Measurements from ENCODE around the gene ARHGAP42.

ARHGAP42 gene

DNA sequence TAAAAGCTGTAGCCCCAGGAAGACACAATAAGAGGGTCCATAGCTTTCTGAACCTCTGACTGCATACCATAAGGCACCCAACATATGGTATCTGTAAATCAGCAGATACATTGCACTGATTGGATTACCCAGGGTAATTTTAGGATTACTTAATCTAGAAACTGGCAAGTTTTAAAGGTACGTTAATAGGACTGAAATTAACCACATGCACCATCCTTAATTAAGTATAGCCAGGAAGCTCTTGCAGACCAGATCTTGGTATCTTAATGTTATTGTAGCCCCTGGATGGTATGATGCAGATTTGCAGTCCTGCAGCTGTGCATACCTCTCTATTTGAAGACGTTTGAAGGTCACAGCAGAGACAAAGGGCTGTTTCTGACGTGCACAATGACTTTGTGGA is 72.8 kb downstream of the ARHGAP42 start:
- no peak for DNase-seq (ENCODE audit: low read depth in 2 of 2)

DNA sequence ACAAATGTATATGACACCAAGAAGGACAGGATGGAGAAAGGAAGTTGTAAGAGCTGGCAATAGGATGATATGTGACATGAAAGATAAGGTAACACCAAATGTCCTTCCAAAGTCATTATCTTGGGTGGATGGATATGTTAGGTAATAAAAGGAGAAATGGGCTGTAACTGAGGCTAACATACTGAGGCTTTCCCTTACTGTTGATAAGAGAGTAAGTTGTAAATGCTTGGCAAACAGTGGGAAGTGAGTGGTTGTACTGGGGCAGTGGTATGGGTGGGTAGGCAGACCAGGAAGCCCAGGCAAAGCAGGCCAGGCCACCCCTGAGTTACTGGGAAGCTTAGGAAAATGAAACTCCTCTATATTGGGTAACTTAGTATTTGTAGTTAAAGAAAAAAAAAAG is 73.7 kb downstream of the ARHGAP42 start:
- no peak for DNase-seq (ENCODE audit: low read depth in 2 of 2)

DNA sequence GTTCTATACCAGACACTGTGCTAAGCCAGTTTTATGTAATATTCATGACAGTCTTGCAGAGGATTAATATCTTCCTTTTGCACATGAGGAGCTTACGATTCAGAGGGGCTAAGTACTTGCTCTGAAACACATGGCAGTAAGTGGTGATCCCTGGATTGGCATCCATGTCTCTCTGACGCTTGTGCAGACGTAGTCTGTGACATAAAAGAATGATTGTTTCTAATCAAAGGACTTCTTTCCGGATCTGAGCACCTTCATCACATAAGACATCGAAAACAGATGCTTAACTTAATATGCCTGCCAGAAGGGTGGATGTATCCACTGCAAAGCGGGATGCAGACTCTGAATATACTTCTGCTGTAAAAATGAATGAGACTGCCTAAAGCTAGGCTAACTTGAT is 74.8 kb downstream of the ARHGAP42 start:
- no peak for DNase-seq (ENCODE audit: low read depth in 2 of 2)

DNA sequence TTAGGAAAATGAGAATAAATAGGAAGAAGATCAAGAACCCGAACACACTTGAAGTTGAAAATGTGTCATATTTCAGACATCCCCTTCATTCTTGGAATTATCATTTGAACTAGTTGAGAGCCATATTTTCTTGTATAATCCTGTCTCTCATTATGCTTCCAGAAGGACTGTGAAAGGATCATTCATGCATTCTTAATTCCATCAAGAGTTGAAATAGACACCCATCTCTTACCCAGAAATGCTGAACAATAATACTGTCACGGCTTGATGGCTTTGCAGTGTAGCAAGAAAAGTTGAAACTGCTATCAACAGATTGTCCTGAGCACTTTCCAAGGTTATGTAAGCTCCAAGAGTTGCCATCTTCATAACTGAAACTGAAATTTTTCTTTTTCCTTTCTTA is 79.7 kb downstream of the ARHGAP42 start:
- no peak for DNase-seq (ENCODE audit: low read depth in 2 of 2)

DNA sequence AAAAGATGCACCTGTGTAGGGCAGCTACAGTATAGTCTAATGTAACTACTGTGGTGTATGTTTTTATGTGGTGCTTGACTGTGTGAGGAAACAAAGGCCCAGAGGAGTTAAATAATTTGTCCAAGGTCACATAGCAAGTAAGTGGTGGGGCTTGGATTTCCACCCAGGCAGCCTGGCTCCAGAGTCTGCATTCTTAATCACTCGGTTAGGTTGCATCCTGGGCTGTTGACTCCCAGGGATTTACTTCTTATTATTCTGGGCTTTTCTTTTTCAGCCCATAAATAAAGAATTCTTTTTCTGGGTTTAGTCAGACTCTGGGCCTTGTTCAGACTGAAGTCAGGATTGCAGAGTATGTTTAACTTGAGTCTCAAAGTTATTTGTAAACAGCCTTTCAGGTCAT is 82.1 kb downstream of the ARHGAP42 start:
- no peak for DNase-seq (ENCODE audit: low read depth in 2 of 2)

DNA sequence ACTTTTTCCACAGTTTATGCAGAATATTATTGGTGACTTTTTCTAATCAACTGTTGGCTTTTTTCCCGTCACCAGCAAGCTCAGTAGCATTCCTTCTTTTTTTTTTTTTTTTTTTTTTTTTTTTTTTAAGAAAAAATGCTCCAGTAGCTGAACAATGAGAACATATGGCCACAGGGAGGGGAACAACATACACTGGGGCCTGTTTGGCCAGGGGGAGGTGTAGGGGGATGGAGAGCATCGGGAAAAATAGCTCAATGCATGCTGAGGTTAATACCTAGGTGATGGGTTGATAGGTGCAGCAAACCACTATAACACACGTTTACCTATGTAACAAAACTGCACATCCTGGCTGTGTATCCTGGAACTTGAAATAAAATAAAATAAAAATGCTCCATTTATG is 82.5 kb downstream of the ARHGAP42 start:
- no peak for DNase-seq (ENCODE audit: low read depth in 2 of 2)

DNA sequence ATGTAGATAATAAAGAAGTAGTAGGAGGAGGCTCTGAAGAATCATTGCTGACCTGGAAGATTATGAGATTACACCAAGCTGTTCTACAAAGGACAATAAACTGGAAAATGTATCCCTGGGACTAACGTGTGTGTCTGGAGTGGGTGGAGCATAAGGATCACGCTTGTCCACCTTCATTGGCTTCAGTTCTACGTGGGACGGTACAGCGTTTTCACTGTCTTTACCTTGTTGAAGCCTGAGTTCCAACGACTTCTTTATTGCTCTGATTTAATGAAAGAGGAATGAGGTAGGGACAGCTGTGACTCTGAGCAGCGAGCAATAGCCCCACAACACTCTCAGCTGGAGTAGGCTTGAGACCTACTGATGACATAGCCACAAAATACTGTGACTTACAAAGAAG is 87.0 kb downstream of the ARHGAP42 start:
- DNase-seq (ENCODE audit: low read depth in 2 of 2): no peak

DNA sequence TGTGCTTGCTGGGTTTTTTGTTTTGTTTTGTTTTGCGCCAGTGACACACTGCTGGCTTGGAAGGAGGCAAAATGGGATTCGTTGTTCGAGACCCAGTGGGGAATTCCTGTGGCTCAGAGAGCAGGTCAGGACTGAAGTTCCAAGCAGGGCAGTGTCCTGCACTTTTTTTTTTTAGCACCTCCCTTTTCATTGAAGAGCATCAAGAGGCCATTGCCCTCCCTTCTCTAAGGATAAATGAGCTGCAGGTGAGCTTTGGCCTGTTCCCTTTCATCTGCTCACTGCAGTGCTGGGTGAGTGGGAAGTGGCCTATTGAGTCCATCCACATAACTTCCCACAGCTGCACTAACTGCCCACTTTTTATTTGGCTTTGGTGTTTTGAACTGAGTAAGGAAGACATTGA is 87.8 kb downstream of the ARHGAP42 start:
- DNase-seq (ENCODE audit: low read depth in 2 of 2): no peak

DNA sequence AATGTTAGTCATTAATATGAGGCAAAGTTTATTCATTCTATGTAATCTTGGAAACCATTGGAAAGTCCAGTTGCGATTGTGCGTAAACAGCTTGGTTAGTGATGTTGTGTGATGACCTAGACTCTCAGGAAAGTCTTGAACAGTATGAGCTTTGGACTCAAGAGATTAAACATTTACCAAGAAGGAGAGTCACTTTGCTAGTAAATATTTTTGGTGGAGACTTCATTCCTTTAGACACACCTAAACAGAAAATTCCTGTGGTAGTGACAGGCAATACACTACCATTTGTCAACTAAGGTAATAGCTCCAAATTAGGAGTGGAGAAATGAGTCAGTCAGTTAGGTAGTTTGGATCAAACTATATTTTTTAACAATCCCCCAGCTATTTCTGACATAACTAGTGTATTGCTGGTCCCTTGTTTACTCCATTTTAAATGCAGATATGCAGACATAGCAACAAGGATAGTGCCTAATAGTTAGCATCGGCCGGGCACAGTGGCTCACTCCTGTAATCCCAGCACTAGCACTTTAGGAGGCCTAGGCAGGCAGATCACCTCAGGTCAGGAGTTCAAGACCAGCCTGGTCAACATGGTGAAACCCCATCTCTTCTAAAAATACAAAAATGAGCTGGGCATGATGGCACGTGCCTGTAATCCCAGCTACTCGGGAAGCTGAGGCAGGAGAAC is 89.3 kb downstream of the ARHGAP42 start:
- DNase-seq (ENCODE audit: low read depth in 2 of 2): no peak

DNA sequence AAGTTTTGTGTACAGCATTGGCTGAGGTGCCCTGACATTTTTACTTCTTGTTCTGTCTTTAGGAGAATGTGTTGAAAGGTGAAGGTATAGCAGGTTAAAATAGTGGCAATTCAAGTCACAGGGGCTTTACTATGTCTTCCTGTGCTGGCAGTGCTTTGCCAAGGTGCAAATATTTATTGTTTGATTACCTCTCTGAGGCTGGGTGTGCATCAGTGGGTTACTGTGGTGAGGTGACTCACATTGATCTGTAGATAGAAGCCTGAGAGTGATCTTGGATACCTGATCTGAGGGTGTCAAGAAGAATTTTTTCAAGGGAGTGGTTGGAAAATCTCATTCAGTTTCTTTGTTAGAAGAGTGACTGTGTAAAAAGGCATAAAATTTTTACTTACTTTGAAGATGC is 90.0 kb downstream of the ARHGAP42 start:
- DNase-seq (ENCODE audit: low read depth in 2 of 2): no peak

DNA sequence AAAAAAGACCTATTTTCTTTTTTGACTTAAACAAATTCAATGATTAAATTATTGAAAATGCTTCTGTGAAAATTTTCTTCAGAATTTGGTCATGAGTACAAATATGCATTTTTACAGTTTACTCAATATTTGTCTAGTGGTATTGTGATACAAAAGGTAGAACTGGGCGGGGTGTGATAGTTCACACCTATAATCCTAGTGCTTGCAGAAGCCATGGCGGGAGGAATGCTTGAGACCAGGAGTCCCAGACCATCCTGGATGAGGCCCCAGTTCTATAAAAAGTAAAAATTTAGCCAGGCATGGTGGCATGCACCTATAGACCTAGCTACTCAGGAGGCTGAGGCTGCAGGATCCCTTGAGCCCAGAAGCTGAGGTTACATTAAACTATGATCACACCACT is 90.6 kb downstream of the ARHGAP42 start:
- DNase-seq (ENCODE audit: low read depth in 2 of 2): no peak

DNA sequence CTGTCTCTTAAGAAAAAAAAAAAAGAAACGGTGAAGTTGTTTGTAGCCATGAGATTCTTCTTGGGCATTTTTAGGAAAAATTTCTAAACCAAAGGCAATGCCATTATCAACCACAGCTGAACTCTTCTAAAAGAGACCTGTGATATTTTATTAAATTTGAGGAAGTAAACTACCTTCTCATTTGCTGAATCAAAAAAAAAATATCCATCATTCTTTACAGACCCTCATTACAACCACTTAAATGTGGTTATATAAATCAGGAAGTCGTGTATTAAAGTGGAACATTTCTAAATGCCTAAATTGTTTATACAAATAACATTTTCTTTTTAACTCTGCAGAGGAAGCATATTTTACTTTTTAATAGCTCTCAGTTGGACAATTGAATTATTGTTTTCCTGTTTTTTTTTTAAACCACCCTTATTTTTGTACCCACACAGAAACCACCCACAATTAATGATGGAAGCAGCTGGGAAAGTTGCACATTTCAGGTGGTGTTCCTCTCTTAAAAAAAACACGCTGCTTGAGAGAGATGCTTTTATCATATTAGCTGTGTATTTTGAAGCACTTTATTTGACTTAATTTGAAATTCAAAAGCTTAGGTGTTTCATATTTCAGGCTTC is 91.2 kb downstream of the ARHGAP42 start:
- DNase-seq (ENCODE audit: low read depth in 2 of 2): no peak

DNA sequence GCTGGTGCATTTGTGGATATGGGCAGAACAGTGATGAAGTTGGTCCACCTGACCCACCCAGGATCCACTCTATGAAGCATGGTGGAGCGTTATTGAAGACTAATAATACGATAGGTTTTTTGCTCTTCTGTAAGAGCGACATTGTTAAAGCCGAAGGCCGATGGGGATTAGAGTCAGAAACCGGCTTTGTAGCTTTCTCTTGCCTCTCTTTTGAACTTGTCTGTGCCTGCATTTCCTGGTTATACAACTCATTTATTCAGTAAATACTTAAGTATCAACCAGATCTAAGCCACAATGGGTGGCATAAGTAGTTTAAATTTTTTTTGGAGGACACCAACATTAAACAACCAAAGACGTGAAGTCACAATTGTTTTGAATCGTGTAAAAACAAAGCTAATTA is 93.4 kb downstream of the ARHGAP42 start:
- DNase-seq (ENCODE audit: low read depth in 2 of 2): no peak

DNA sequence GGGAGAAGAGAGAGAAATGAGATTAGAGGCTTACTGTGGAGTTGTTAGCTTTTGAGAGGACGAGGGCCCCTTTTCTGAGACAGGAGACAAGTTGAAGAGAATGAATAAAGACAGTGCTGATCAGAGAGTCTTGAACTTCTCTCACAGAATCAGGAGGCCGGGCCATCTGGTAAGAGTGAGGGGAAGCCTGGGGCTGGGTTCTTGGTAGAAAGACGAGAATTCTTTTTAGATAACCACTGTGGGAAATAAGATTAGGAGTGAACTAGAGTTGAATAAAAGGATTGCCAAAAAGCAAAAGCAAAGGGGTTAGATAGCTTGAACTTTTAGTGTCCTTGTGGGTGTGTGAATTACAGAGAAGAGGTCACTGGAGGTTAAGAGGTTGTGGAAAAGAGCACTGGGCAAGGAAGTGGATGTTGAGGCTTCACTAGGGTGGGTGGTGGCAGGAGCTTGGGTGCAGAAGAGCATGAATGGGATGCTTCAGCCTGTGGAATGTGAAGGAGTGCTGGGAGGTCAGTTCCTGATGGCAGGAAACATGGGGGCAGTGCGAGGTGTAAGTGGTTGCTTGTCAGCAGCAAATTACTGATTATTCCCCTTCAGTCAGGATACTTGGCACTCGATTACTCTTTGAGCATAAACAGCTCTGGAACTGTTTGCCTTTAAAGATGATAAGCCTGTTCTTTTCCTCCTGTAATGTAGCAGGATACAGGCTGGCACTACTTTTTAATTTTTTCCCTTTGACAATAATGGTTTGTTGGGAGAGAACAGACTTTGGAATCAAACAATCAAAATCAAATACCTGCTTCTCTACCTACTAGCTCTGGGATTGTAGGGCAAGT is 98.3 kb downstream of the ARHGAP42 start:
- DNase-seq (ENCODE audit: low read depth in 2 of 2): no peak

DNA sequence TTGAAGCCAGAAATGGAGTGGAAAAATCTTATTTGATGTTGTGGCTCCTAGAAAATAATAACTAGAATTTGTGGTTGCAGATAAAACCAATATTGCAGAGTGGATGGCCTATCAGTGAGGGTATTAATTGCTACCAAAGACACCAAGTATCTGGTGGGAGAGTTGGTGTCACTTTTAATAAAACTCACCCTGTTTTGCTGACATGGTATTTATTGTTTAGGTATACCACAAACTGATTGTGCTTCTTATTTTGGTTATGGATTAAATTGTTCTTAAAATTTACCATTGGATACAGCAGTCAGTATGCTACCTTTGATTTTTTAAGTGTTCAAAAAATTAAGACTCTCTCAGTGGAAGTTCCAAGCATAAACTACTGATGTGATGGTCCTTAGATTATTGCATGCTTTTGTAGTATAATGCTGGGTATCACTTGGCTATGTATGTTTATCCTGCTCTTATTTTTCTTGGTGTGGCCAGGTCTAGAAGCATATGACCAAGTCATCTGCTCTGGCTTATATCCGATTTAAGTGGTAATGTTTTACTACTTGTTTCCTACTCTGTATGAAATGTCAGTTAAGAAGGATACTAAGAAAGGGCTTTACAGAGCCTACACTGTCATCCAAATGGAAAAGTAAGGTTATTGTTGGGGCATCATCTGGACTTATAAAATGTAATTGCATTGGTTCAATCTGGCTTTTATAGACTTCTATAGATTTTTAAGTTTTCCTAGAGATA is 101.6 kb downstream of the ARHGAP42 start:
- DNase-seq (ENCODE audit: low read depth in 2 of 2): no peak

DNA sequence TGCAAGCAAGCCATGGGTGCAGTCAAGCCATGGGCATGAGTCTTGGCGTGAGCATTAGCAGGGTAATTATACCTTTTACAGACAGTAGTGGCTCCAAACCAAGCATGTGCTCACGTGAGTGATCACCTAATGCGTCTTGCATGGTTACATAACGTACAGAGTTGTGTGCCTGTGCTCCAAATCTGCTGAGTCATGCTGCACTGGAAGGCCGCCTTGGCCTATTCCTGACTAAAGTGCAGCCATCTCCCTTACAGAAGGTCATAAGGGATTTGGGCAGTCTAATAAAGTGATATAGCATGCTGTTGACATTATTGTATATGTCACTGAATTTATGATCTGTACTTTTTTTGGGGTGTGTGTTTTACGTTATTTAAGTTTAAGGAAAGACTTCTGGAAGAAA is 102.4 kb downstream of the ARHGAP42 start:
- DNase-seq (ENCODE audit: low read depth in 2 of 2): no peak

DNA sequence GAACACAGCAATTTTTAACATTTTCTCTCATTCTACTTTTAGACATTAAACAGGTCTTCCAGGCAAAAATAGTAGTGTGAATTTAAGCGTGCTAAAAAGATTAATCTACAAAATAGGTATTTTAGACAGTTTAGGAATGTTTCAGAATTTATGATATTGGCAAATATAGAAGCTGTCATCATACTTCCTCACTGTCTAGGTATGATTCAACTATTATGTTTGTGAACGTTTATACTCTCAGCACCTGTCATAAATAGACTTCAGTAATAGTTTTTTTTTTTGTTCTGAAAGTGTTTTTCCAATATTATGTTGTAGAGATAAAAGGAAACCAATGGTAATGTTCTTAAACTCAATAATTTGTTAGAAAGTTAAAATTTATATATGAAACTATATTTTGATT is 103.0 kb downstream of the ARHGAP42 start:
- DNase-seq (ENCODE audit: low read depth in 2 of 2): no peak

DNA sequence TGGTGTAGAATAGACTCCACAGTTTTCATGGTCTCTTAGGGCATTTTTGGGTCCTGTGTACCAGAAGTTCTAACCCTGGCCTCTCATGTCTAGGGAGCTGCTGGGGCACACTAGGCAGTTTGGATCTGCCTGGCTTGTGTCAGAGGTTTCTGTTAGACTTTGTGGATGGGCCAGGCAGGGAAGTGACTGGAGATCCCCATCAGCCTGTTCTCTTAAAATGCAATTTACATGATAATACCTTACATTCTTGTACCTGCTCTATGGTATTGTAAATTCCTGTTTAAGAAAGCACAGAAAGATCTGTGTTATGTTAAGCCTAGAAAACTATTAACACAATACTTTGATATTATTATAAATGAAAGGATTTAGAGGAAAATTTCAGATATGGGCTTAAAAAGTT is 104.0 kb downstream of the ARHGAP42 start:
- DNase-seq (ENCODE audit: low read depth in 2 of 2): no peak

DNA sequence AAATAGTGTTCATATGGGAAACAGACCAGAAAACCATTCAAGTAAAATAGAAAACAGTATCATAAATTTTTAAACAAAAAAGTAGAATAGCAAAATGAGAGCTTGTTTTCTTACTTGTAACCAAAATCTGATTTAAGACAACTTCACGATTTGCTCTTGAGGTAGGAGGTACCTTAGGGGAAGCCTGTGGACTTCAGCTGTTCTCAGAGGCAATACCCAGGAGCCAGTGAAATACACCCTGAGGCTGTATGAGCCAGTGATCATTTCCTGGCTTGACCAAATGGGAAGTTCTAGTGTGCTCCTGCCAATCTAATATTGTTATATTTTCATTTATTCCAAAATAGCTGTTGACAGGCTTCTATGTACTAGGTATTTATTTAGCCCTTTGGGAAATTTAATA is 104.8 kb downstream of the ARHGAP42 start:
- no peak for DNase-seq (ENCODE audit: low read depth in 2 of 2)

DNA sequence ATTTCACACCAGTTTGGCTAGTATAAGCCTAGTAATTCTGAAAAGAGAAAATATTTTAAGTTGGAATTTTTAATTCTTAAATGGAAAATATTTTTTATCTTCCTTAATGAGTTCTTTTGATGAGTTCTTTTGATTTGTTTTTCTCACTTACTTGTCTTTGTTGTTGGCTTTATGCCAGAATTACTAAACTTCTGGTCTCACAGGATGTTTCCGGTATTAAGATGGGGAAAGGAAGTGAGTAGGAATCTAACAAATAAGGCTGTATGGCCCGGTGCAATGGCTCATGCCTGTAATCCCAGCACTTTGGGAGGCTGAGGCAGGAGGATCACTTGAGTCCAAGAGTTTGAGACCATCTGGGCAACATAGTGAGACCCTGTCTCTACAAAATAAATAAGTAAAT is 106.4 kb downstream of the ARHGAP42 start:
- no peak for DNase-seq (ENCODE audit: low read depth in 2 of 2)

DNA sequence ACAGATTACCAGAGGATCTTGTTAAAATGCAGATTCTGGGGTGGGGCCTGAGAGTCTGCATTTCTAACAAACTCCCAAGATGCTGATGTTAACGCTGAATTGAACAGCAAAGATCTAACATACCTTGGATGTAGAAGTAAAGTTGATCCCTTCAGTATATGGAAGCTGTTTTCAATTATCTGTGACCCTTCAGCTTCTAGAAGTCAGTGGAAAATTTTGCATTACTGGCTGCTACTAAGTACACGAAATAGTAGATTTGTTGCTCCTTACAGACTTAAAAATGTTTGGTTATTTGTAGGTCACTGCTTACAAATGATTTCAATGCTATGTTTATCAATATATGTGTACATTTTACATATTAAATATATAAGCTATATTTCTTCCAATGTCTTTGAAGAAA is 107.4 kb downstream of the ARHGAP42 start:
- no peak for DNase-seq (ENCODE audit: low read depth in 2 of 2)

DNA sequence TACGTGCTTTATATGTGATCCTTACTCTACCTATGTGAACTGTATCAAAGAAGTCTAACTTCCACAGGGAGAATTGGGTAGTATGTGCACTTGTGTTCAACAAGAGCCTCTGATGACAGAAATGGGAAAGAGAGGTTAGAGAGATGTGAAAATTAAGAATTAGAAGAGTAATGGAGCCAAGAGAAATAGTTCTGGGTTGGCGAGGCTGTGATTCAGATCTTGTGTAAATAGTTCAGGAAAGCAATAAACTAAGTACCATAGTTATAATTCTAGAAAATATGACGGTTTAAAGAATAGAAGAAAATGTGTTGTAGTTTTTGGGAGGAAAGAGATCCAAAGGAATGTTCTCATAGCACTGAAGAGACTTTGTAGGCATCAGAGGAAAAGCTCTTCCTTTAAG is 112.4 kb downstream of the ARHGAP42 start:
- no peak for DNase-seq (ENCODE audit: low read depth in 2 of 2)
